Eye (tissue), 1 donor: ENCODE results near the gene SYPL2.

Experiments
- DNase-seq: peaks from one replicate; pipeline ENCODE4 v3.0.0-alpha.2; 2015

SYPL2 gene

DNA sequence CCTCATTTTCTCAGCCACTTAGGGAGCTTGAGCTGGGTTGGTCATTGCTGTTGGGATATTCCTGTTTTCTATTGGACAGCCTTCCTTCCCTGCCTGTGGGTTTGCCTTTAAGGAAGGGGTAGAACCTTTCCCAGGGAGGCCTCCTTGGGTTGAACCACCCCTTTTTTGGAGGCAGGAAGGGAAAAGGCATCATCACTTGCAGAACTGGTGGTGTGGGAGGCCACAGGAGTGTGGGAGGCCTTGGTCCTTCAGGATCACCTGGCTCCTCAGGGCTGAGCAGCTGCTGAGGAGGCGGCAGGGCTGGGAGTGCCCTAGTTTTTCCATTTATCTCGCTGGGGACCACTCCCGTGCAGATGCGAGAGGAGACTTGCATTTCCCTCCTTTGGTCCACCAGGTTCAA lies 26.9 kb downstream of the SYPL2 start:
- peak; percentile 37 for DNase-seq

DNA sequence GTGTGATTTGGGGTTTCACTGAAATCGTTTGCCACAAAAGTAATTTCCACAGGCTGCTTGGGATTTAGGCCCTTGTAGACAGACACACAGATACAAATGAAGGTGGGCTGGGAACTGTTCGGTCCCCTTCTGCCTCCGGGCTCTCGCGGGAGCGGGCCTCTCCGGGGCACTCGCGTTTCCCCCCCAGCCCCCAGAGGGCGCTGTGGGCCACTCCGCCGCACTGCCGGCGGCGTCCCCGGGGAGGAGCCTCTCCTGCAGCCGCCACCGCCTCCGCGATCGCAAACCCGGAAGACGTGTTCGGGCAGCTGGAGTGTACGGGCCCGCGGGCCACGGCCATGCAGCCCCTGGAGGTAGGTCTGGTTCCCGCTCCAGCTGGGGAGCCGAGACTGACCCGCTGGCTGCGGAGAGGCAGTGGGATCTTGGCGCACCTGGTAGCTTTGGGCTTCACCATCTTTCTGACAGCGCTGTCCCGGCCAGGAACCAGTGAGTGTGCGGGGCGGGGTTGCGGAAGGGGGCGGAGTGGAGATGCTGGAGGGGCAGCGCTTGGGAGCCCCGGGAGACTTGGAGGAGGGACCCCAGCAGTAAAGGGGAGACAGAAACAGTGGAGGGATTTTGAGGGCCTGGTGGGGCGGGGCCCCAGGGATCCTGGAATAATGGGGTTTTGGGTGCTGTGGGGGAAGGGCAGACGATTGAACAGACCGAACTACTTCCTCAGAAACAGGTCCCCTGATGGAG lies 27.6 kb downstream of the SYPL2 start, which contains the start of gene CYB561D1:
Gene CYB561D1 (plus strand): TSS at position 290 of the 735 bp plus-strand sequence. CDS start 46 bp downstream, at position 336.
- peak; percentile 95 for DNase-seq

DNA sequence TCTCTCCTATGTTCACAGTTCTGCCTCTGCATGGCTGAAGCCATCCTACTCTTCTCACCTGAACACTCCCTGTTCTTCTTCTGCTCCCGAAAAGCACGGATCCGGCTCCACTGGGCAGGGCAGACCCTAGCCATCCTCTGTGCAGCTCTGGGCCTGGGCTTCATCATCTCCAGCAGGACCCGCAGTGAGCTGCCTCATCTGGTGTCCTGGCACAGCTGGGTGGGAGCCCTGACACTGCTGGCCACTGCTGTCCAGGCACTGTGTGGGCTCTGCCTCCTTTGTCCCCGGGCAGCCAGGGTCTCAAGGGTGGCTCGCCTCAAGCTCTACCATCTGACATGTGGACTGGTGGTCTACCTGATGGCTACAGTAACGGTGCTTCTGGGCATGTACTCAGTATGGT lies 29.4 kb downstream of the SYPL2 start:
- no peak for DNase-seq

DNA sequence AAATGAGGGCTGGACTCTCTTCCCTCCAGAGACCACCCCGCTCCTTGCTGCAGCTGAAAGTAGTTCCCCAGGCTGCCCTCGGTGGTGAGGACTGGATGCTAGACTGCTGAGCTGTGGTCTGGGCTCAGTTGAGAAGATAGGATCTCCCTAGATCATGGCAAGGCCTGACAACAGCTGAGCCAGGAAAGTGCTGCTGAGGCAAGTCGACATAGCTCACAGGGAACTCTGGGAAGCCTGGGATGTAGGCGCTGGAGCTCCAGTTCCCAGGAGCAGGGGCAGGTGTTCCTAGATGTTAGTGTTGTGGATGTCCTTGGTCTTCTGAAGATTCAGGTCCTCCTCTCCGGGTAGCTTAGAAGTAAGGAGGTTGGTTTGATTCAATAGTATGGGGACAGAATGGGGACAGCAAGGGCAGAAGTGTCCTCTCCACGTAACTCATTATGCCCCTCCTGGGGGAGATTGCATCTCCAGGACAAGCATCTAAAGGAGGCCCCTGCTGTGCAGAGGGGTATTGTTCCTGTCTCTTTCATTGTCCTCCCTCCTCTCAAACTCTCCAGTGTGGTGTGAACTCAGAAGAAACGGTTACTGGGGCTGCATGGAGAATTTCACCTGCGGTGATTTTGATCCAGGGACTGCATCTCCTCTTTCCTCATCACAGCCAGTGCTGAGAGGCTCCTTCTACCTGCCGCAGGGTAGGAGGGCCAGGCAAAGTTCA lies 31.3 kb downstream of the SYPL2 start:
- no peak for DNase-seq

DNA sequence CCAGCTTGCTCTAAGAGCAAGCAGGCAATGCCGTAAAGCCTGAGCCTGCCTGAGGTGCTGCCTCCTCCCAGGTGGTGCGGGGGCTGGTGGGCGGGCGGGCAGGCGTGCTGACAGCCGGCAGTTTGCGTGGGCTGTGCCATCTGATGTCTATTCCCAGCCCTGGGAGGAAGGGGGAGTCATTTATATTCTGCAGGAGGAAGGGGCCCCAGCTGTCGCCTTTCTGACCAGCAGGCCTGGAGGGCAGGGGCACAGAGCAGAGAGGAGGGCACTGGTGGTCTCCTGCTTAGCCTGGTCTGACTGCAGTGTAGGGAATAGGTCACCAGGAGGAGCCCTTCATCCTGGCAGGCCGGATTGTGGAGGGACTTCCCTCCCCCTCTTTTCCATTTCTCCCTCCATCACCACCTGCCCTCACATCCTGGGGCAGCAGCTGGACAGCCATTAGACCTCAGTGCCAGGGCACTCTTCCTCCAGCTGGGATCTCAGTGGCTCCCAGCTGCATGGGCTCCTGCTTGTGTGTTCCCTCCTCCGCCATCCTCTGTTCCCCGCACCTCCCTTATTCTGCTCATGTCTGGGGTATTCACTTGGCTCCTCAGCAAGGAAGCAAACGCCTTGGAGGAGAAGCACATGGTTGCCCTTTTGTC lies 31.9 kb downstream of the SYPL2 start:
- DNase-seq, result peak; percentile 91

DNA sequence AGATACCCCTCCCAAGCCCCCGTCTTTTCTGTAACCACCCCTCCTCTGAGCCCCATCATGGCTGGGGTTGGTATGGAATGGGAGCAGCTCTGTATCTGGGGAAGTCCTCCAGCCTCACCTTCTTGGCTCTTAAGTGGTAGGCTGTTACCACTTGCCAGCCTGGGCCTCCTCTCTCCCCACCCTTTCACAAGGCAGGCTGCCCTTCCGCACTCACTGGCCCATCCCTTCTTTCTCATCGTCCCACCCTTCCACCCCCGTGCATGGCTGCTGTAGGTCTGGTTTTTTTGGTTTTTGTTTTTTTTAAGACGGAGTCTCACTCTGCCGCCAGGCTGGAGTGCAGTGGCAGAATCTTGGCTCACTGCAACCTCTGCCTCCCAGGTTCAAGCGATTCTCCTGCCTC lies 32.7 kb downstream of the SYPL2 start:
- DNase-seq, result no peak

DNA sequence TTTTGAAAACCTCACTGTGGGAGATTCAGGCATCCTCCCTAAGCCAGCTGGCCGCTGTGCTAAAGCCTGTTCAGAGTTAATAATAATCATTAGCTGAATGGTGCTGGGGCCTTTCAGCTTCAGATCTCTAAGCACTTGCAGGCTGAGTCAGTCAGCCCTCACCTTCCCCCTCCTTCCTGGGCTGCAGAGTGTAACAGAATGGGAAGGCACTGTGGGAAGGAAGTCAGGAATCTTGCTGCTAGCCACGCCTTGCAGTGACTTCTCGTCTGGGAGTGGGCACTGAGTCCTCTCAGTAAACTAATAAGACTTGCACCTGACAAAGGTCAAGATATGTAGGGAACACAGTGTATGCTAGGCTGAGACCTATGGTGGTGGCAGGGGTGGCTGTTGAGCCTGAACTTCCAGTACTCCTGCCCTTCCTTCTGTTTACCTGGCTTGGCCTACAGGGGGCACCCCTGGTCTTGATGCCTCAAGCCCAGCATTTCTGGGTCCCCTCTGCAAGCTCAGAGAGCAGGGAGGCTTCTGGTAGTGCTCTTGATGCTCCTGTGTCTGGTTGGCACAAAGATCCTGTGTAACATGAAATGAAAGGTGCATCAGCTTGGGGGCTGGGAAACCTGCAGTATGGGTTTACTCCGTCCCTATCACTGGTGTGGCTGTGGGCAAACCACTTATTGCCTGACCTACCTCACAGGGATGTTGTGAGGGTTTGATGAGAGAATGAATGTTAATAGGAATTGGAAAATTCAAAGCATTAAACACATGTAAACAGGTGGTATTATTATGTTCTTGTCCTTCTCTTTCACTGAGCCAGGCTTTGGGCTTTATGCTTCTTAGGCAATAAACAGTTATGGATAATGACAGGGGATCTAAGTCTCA lies 33.6 kb downstream of the SYPL2 start:
- no peak for DNase-seq

DNA sequence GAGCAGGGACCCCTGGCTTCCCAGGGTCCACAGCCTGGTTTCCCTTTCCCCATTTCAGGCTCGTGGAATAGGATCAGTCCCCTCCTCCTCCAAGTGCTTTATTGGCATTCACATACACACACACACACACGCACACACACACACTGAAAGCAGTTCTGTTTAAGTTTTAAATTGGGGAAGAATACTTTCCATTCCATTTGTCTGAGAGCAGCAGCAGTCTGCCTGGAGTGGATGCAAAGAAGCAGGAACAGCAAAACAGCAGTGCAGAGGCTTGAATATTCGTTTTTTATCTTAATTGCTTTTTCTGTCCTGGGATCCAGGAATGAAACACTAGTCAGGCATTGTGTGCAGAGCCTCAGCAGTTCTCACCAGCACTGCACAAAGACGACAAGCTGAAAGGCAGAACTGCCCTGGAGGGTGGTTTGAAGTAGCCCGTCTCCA lies 34.6 kb downstream of the SYPL2 start:
- DNase-seq, result no peak

DNA sequence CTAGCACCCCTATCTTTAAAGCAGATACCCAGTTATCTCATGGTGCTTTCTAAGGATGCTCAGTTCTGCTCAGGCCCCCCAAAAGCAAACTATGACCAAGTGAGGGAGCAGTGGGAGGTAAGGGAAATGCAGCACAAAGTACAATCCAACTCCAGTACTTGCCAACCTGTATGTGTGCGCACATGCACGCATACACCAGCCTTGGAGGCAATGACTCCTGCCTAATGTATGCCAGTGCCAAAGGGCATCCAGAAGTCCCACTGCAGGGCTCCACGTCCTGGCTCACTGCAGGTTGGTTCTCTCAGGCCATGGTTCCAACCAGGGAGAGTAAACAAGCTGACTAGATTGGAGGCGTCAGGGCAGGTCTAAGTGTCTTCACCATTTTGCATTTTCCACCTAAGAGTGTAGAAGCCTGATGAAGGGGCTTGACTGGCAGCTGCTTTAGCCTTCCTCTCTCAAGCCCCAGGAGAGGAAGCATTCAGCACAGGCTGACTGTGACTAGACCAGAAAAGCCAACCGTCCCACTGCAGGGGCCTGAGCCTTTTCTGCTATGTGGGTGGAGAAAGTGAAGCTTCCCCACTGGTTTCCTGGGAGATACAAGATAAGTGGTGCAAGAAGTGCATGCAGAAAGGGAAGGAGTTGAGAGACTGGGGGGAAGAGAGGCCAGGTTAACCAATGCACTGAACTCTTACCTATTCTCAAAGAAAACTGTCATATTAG lies 35.5 kb downstream of the SYPL2 start:
- DNase-seq, result no peak

DNA sequence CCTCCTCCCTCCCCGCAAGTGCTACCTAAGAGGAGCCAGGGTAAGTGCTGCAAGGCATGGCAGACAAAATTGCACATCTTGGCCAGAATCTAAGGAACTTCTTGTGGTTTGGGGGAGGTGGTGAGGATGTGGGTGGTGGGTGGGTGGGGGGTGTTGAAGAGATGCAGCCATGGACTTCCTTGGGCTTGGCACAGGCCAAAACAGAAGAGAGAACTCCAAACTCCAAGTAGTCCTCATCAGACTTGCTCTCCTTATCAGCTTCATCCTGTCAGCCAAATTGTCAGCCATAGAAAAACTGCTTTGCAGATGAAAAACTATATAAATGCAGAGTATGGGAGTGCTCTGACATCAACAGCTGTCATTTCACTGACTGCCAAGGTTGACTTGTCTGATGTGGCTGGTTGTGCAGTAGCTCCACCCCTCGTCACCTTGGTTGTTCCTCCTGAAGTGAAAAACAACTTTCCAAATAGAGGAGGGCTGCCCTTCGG lies 36.1 kb downstream of the SYPL2 start:
- DNase-seq, result no peak

DNA sequence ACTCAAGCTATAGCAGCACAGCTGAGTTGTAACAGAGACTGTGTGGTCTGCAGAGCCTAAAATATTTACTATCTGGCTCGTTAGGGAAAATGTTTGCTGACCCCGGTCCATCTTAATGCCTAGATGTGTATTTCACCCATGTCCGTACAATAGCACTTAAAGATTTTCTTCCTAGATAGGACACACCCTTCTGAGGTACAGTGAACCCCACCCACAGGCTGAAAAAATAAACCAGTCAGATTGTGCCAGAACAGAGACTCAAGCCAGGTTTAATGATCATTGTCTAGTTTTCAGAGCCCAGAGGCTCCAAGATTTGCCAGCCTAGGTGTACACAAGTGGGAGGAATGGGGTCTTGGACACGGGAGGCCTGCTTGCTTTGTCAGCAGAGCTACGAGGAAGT lies 37.6 kb downstream of the SYPL2 start:
- DNase-seq, result no peak

DNA sequence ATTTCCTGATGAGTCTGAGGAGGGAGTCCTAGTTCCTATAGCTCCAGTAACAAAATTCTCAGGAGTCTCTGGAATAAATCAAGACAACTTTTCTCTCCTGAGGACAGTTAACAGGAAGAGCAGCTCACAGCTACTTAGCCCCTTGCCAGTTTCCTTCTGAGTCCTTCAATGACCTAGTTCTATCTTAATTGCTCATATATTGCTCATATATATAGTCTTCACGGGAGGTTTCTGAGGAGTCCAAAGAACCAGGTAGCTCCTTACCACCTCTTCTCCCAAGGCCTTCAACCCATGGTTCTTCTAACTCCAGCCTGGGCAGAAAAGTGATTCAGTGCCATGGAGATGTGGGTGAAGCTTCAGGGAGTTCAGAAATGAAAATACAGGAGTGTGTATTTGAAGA lies 38.6 kb downstream of the SYPL2 start:
- DNase-seq, result no peak

DNA sequence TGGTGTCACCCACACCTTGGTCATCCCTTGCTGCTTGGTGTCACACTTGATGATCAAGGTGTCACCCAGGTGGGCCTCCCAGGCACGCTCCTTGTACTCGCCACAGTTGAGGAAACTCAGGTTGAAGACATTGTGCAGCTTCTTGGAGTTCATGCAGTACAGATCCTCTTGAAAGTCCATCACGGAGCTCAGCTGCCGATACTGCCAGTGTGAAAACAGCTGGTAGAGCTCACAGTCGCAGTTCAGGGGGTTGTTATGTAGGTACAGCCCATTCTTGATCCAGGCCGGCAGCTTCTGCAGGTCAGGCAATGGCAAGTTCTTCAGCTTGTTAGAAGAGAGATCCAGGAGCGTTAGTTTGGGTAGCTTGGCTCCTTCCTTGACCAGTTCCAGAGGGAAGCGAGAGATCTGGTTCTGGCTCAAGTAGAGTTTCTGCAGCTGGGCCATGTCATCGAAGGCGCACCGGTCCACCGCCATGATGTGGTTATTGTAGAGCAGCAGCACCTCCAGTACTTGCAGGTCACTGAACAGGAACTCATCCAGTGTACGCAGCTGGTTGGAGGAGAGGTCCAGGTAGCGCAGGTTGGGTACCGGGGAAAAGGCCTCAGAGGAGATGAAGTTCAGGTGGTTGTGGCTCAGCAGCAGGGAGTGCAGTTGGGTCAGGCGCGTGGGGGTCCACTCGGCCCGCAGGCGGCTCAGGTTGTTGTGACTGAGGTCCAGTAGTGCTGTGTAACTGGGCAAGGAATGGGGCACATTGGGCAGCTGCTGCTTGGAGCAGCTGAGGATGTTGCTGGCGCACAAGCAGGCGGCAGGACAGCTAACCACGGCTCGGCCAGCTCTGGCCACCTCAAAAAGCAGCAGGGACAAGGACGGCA lies 41.9 kb downstream of the SYPL2 start:
- no peak for DNase-seq

DNA sequence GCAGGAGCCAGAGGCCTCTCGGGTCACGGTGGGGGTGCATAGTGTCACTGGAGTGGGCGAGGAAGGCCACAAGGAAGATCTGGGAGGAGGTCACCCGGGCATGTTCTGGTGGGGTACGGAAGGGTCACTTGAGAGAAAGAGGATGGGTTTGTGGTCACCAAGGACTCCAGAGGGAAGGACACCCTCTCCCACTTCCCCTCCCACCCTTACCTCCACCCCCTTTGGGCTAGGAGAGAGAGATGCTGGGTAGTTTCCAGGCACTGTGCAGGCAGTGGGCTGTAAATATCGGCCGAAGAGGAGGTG lies 42.5 kb downstream of the SYPL2 start:
- no peak for DNase-seq

DNA sequence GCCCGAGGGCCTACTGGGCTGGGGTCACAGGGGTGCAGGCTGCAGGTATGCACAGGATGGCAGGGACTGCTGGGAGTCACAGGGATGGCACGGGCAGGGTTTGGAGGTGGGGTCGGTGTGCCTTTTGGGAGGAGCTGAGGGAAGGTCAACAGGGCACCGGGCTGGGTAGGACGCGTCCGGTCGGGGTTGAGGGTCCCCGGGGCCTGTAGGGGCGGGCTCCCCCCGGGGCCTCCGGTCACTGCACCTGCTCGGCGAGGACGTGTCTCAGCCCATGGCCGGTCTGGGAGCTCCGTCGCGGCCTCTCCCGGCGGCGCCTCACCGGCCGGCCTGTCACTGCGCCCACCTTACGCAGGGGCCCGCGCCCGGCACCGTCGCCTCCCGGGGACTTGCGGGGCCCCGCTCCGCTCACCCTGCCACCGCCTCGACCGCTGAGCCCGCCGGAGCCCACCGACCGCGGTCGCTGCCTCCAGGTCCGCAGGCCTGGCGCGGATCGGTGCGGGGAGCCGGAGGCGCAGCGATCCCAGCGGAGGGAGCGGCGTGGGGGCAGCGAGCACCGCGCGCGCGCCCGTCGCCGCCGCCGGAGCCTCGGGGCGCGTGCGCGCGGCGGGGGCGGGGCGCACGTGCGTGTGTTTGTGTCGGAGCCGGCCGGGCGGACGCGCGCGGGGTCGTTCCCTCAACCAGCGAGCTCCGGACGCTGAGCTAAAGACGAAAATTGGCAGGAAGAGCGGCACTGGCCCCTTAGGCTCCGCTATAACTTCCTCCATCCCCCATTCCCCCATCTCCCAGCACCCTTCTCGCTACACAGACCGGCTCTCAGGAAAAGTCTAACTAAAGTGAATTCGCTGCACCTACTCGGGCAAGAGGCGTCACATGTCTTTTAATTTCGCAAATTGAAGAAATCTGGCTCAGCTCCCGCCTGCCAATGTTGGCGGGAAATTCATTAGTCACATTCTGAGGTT lies 43.1 kb downstream of the SYPL2 start, which contains the start of gene AMIGO1:
Gene AMIGO1 (minus strand): TSS at position 552 of the 959 bp plus-strand sequence. CDS start 815 bp downstream, outside the sequence.
- DNase-seq, result peak; percentile 86

DNA sequence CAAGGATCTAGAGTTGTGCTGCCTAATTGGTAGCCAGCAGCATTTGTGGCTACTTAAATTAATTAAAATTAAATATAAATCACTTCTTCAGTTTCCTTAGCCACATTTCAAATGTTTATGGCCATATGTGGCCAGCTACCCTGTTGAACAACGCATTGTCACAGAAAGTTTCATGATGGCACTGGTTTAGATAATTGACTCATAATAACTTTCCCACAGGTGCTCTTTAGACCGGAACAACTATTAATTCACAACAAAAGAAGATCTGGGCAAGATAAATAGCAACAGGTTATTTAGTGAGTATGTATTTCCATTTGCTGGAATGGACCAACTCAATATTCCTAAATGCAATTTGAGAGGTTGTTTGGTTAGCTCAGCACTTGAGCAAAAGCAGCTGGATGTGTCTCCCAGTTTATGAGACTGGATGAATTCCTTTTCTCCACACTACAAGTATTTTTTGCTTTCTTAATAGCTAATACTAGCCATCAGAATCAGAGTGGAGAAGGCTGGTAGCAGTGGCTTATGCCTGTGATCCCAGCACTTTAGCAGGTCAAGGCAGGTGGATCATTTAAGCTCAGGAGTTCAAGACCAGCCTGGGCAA lies 46.9 kb downstream of the SYPL2 start:
- DNase-seq, result no peak

DNA sequence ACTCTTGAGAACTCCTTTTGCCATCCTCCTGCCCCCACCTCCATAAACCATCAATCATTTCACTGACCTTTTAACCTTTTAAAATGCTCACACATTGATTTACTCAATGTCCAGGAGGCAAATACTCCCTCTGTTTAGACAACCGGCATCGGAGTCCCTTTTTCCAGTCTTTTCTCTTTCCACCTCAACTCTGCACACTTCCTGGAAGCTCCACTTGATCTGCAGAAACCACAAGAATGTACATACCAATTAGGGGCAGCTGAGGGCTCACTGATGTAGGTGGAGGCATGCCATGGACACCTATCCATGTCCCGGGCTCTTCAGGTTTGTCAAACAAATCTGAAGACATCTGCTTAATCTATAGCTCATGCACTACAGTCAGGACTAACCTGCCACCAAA lies 48.5 kb downstream of the SYPL2 start:
- no peak for DNase-seq

DNA sequence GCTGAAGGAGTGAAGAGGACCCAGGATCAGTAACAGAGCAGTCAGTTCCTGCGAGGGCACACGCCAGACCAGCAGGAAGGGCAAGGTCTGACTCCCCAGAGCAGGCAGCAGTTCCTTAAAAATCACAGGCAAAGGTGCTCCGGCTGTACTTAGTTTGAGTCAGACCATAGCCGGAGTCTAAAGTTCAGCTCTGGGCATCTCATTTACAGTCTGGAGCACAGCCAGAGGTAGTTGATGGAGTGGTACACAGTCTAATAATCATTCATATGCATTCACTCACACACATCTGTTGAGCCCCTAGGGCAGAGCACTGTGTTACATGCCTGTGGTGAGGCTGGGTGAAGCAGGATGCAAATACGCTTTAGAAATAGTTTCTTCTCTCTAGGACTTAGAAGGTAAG lies 50.5 kb downstream of the SYPL2 start:
- DNase-seq, result no peak

DNA sequence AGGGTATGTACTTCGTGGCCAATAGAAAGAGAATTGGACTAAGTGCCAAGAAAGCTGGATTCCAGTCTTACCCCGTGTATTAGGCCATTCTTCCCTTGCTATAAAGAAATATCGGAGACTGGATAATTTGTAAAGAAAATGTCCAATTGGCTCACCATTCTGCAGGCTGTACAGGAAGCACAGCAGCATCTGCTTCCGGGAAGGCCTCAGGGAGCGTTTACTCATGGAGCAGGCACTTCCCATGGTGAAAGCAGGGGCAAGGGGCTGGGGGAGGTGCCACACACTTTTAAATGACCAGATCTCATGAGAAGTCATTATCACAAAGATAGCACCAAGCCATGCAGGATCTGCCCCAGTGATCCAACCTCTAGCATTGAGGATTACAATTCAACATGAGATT lies 51.0 kb downstream of the SYPL2 start:
- DNase-seq, result no peak
